PC-3 (cell line): ENCODE data around the gene TEX264. TPM values are rescaled to one million over a fixed set of nuclear protein-coding genes. Genes with fewer than 3 reads are reported as not detected.

Experiments used
- ATAC-seq: fragments of 200-7000 bp; cut with Tn5 transposase; 2 replicates; pipeline ENCODE4 v1.9.1; 2020; ENCODE audit warnings: mild to moderate bottlenecking, moderate library complexity
- BruUV-seq: library from RNA; stranded (reverse); fragments of 400-500 nt; replicated peaks from 2 replicates; lab custom pipeline; 2021; lab: Mats Ljungman, UMichigan
- CTCF ChIA-PET: fragments of 300-600 bp; sonication (Branson Sonifier 250); formaldehyde crosslinking; loops from one replicate; lab custom pipeline; 2022; ENCODE audit warnings: antibody characterized with exemption; lab: Charles Lee
- POLR2A ChIA-PET: fragments of 300-600 bp; sonication (Branson Sonifier 250); formaldehyde crosslinking; loops from one replicate; lab custom pipeline; 2022; ENCODE audit warnings: antibody characterized with exemption; ENCODE audit not compliant: unreplicated experiment; lab: Charles Lee
- DNase-seq: peaks from one replicate; pipeline ENCODE4 v3.0.0-alpha.2; 2015
- H2AFZ ChIP-seq: fragments of 300-600 bp; sonication (generic); 2 replicates; pipeline ENCODE4 v1.6.0; 2016; ENCODE audit warnings: antibody characterized with exemption, low read length
- H3F3A ChIP-seq: fragments of 300-600 bp; sonication (generic); one replicate; pipeline ENCODE4 v1.6.0; 2017; ENCODE audit warnings: antibody characterized with exemption, low read length, control low read depth, mild to moderate bottlenecking; ENCODE audit not compliant: unreplicated experiment
- H3K27ac ChIP-seq: fragments of 300-600 bp; sonication (generic); 2 replicates; pipeline ENCODE4 v1.5.1; 2016; ENCODE audit warnings: mild to moderate bottlenecking, low read length
- H3K27me3 ChIP-seq: fragments of 300-600 bp; sonication (generic); 2 replicates; pipeline ENCODE4 v1.6.1; 2016; ENCODE audit warnings: low read length, mixed read lengths
- H3K36me3 ChIP-seq: fragments of 300-600 bp; sonication (generic); 2 replicates; pipeline ENCODE4 v1.6.1; 2016; ENCODE audit warnings: low read depth, mixed run types, low read length, mixed read lengths
- H3K4me1 ChIP-seq: fragments of 300-600 bp; sonication (generic); 2 replicates; pipeline ENCODE4 v1.5.1; 2016; ENCODE audit warnings: low read length; ENCODE audit not compliant: insufficient read depth
- H3K4me2 ChIP-seq: fragments of 300-600 bp; sonication (generic); 2 replicates; pipeline ENCODE4 v1.6.0; 2016; ENCODE audit warnings: low read length
- H3K4me3 ChIP-seq: fragments of 300-600 bp; sonication (generic); 2 replicates; pipeline ENCODE4 v1.5.1; 2016; ENCODE audit warnings: mild to moderate bottlenecking, low read length, mixed read lengths
- H3K79me2 ChIP-seq: fragments of 300-600 bp; sonication (generic); 2 replicates; pipeline ENCODE4 v1.6.1; 2017; ENCODE audit warnings: low read length, mixed read lengths
- H3K9ac ChIP-seq: fragments of 300-600 bp; sonication (generic); 2 replicates; pipeline ENCODE4 v1.6.0; 2016; ENCODE audit warnings: mild to moderate bottlenecking, low read length
- H3K9me2 ChIP-seq: fragments of 300-600 bp; sonication (generic); replicated peaks from 2 replicates; pipeline ENCODE4 v1.6.1; 2016; ENCODE audit warnings: mixed run types, low read length, mixed read lengths
- H3K9me3 ChIP-seq: fragments of 300-600 bp; sonication (generic); 2 replicates; pipeline ENCODE4 v1.6.1; 2016; ENCODE audit warnings: low read length, mixed read lengths
- H4K20me1 ChIP-seq: fragments of 300-600 bp; sonication (generic); 2 replicates; pipeline ENCODE4 v1.6.1; 2016; ENCODE audit warnings: low read length, mixed read lengths
- EZH2 ChIP-seq: fragments of 300-600 bp; sonication (generic); IDR thresholded peaks from one replicate; pipeline ENCODE4 v1.6.1; 2017; ENCODE audit warnings: antibody characterized with exemption, mild to moderate bottlenecking, low read length; ENCODE audit not compliant: unreplicated experiment
- EZH2phosphoT487 ChIP-seq: fragments of 300-600 bp; sonication (generic); IDR thresholded peaks from 2 replicates; pipeline ENCODE4 v1.6.1; 2018; ENCODE audit warnings: mild to moderate bottlenecking, antibody characterized with exemption, low read length, borderline replicate concordance
- intact Hi-C: fragments of 100-400 bp; cut with micrococcal nuclease; formaldehyde crosslinking; loops from 2 replicates; pipeline ENCODE4 v1.9.0; 2023
- total RNA-seq: library from RNA; depleted of rRNA; stranded (reverse); fragments of >200 nt; gene quantifications from 2 replicates; pipeline ENCODE4 v1.2.3, GENCODE V29; 2014
- TF ChIP-seq, protein P1 (sequence below): fragments of 300-600 bp; sonication (generic); conservative IDR thresholded peaks from 2 replicates; pipeline ENCODE4 v1.5.1; 2017; ENCODE audit warnings: antibody characterized with exemption, low read depth, mild to moderate bottlenecking, low read length

The TEX264 gene
- total RNA-seq, 1 experiment from 2014 or later: 85.5 TPM

GRCh38 chr3:51678186-51678585 is 7.1 kb downstream of the TEX264 start:
- intact Hi-C loops: loop anchor here (10.0 kb wide), 1 partner anchor 293 kb away; the partner anchor contains the start of gene MANF
- H3K4me2 ChIP-seq: no peak overlapping the region
- no peak overlapping the region for H3K4me3 ChIP-seq
- CTCF ChIA-PET: interaction anchor here (0.6 kb wide), 1 partner anchor 599 kb away, joined by 3 read pairs; no protein-coding TSS in a partner anchor
- no peak for ATAC-seq
- peaks cover 7% of the 10 kb centered on the region; the same call in 1 of the 2 replicates for H3K36me3 ChIP-seq
- H4K20me1 ChIP-seq: 0 out of 2 replicates have a peak, but pooled peaks cover 4% of the 10 kb centered on the region
- no peaks in the 10 kb centered on the region for H3K27me3 ChIP-seq
- no TSS peak for BruUV-seq
- no peaks in the 10 kb centered on the region for H3K9me3 ChIP-seq
- no peaks in the 10 kb centered on the region for H3K9me2 ChIP-seq
- TF ChIP-seq EZH2 (no peak), EZH2phosphoT487 (no peak)
- TF ChIP-seq, protein P1, sequence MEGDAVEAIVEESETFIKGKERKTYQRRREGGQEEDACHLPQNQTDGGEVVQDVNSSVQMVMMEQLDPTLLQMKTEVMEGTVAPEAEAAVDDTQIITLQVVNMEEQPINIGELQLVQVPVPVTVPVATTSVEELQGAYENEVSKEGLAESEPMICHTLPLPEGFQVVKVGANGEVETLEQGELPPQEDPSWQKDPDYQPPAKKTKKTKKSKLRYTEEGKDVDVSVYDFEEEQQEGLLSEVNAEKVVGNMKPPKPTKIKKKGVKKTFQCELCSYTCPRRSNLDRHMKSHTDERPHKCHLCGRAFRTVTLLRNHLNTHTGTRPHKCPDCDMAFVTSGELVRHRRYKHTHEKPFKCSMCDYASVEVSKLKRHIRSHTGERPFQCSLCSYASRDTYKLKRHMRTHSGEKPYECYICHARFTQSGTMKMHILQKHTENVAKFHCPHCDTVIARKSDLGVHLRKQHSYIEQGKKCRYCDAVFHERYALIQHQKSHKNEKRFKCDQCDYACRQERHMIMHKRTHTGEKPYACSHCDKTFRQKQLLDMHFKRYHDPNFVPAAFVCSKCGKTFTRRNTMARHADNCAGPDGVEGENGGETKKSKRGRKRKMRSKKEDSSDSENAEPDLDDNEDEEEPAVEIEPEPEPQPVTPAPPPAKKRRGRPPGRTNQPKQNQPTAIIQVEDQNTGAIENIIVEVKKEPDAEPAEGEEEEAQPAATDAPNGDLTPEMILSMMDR: no peak
- POLR2A ChIA-PET: no interaction called here
- H3K79me2 ChIP-seq: peaks cover 20% of the 10 kb centered on the region; the same call in 1 of the 2 replicates
- H3K9ac ChIP-seq: no peak overlapping the region
- no peaks in the 10 kb centered on the region for H3F3A ChIP-seq
- no peak overlapping the region for H3K27ac ChIP-seq
- DNase-seq: no peak
- H2AFZ ChIP-seq: no peak overlapping the region
- peaks cover 37% of the 10 kb centered on the region for H3K4me1 ChIP-seq

GRCh38 chr3:51678641-51679040 is 7.6 kb downstream of the TEX264 start:
- no peak overlapping the region for H3K9ac ChIP-seq
- no peaks in the 10 kb centered on the region for H3K9me3 ChIP-seq
- H4K20me1 ChIP-seq: 0 out of 2 replicates have a peak, but pooled peaks cover 4% of the 10 kb centered on the region
- H3F3A ChIP-seq: no peaks in the 10 kb centered on the region
- peaks cover 32% of the 10 kb centered on the region for H3K4me1 ChIP-seq
- DNase-seq: no peak
- no peaks in the 10 kb centered on the region for H3K27me3 ChIP-seq
- H3K9me2 ChIP-seq: no peaks in the 10 kb centered on the region
- intact Hi-C loops: loop anchor here (10.0 kb wide), 1 partner anchor 294 kb away; the partner anchor contains the start of gene MANF
- ATAC-seq: no peak
- H3K79me2 ChIP-seq: peaks cover 16% of the 10 kb centered on the region; the same call in 1 of the 2 replicates
- no peak overlapping the region for H3K27ac ChIP-seq
- no peak overlapping the region for H2AFZ ChIP-seq
- CTCF ChIA-PET: interaction anchor here (0.6 kb wide), 1 partner anchor 599 kb away, joined by 3 read pairs; no protein-coding TSS in a partner anchor
- H3K4me2 ChIP-seq: no peak overlapping the region
- H3K36me3 ChIP-seq: peaks cover 7% of the 10 kb centered on the region; the same call in 1 of the 2 replicates
- no TSS peak for BruUV-seq
- POLR2A ChIA-PET: no interaction called here
- H3K4me3 ChIP-seq: no peak overlapping the region
- TF ChIP-seq EZH2phosphoT487 (no peak), EZH2 (no peak)
- TF ChIP-seq, protein P1: no peak

DNA sequence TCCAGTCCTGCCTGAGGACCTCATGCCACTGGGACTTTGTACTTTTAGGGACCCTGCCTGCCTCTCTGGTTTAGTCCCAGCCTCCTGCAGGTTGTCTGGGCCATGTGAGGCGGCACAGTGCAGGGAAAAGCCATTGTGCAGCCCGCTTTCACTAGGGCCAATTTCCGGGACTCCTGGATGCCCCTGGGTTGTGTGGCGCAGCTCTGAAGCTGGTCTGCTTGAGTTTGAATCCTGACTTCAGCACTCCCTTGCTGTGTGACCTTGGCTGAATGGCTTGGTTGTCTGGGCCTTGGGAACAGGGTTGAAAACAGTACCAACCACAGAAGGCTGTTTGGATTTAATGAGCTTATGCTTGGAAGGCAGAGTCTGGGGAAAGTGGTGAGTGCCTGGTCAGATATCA is 8.3 kb downstream of the TEX264 start:
- POLR2A ChIA-PET: no interaction called here
- ATAC-seq: no peak
- no peak overlapping the region for H3K4me2 ChIP-seq
- no peaks in the 10 kb centered on the region for H3K9me2 ChIP-seq
- peaks cover 27% of the 10 kb centered on the region for H3K4me1 ChIP-seq
- H3K9ac ChIP-seq: no peak overlapping the region
- intact Hi-C loops: loop anchor here (10.0 kb wide), 1 partner anchor 295 kb away; the partner anchor contains the start of gene MANF
- H3K36me3 ChIP-seq: peaks cover 7% of the 10 kb centered on the region; the same call in 1 of the 2 replicates
- no peak for TF ChIP-seq EZH2phosphoT487
- TF ChIP-seq EZH2: no peak
- TF ChIP-seq, protein P1: no peak
- BruUV-seq: no TSS peak
- no peak overlapping the region for H2AFZ ChIP-seq
- DNase-seq: no peak
- no peaks in the 10 kb centered on the region for H3K9me3 ChIP-seq
- no peaks in the 10 kb centered on the region for H3F3A ChIP-seq
- no peaks in the 10 kb centered on the region for H3K27me3 ChIP-seq
- H3K4me3 ChIP-seq: no peak overlapping the region
- H4K20me1 ChIP-seq: 0 out of 2 replicates have a peak, but pooled peaks cover 4% of the 10 kb centered on the region
- CTCF ChIA-PET: no interaction called here
- peaks cover 11% of the 10 kb centered on the region; the same call in 1 of the 2 replicates for H3K79me2 ChIP-seq
- H3K27ac ChIP-seq: no peak overlapping the region
